ENCODE results near the gene TTC19.

DNA sequence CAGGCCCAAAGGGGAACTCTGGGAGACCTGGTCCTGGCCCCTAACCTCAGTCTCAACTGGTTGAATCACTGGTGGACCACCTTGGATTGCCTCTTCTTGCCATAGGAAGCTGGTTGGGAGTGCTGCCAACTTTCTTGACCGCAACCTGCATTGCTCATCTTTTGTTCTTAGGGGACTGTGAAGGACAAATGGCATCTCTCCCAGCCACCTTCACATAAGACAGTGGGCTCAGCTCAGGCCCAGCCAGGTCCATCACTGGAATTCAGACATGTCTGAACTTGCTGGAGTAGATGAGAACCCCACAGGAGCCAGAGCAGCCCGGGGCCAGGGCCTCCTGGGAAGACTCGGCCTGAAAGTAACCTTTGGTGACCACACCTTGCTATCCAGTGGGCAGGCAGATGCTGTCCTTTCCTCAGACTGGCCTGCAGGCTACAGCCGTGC, 35.9 kb upstream of the TTC19 start:
- TF ChIP-seq ZBTB33 (IDR thresholded peaks at IDR 0.05): no peak
- TF ChIP-seq CTCF (IDR thresholded peaks at IDR 0.05; ENCODE audit: low read depth, low read length, missing input control): no peak
- no peak for TF ChIP-seq RAD21 (IDR thresholded peaks at IDR 0.05)

Data from liver (tissue), 3 donors.